Cardiac fibroblast (primary cell): ENCODE measurements around the gene CPSF4.

Source experiments
- DNase-seq, 2 donors: peaks; one replicate each; pipeline versions ENCODE4 v3.0.0 to v3.0.0-alpha.2; 2010; ENCODE audit warnings: low read depth in 2 of 2
- H3K4me3 ChIP-seq, 2 donors: replicated peaks in 1 of 2; 1 replicate in 1 of 2; 2 replicates in 1 of 2; pipeline ENCODE4 v1.5.1; 2011; ENCODE audit warnings: low read depth in 2 of 2, low read length in 2 of 2, mild to moderate bottlenecking in 2 of 2, moderate library complexity in 1 of 2
- CTCF ChIP-seq: IDR thresholded peaks from one replicate; pipeline ENCODE4 v1.5.1; 2011; ENCODE audit warnings: low read depth, mild to moderate bottlenecking, low read length, inconsistent platforms

CPSF4 gene

GRCh38 chr7:99419323-99420021 is 19.3 kb upstream of the CPSF4 start:
- H3K4me3 ChIP-seq, result no peak overlapping the region
- no peak for DNase-seq
- no peak for TF ChIP-seq CTCF

- no peak overlapping the region for H3K4me3 ChIP-seq
- DNase-seq, result no peak
- TF ChIP-seq CTCF, result no peak
Measured at GRCh38 chr7:99420213-99420612, 18.5 kb upstream of the CPSF4 start.

- no peak for DNase-seq
- no peak for TF ChIP-seq CTCF
- no peak overlapping the region for H3K4me3 ChIP-seq
Measured at GRCh38 chr7:99420986-99421385, 17.8 kb upstream of the CPSF4 start.

GRCh38 chr7:99422186-99422585 is 16.6 kb upstream of the CPSF4 start:
- H3K4me3 ChIP-seq, result no peak overlapping the region
- no peak for DNase-seq
- no peak for TF ChIP-seq CTCF

GRCh38 chr7:99422625-99423024 is 16.1 kb upstream of the CPSF4 start:
- H3K4me3 ChIP-seq, result no peak overlapping the region
- no peak for TF ChIP-seq CTCF
- no peak for DNase-seq

- DNase-seq, result no peak
- TF ChIP-seq CTCF, result no peak
- no peak overlapping the region for H3K4me3 ChIP-seq
Measured at GRCh38 chr7:99424932-99425730, 13.6 kb upstream of the CPSF4 start.
